H1 (cell line): ENCODE data around the gene CADPS. TPM values are rescaled to one million over a fixed set of nuclear protein-coding genes. Genes with fewer than 3 reads are reported as not detected.

Source experiments
- CTCF ChIA-PET: fragments of 300-600 bp; sonication (Branson Sonifier 250); formaldehyde crosslinking; loops from one replicate; lab custom pipeline; 2021; ENCODE audit not compliant: partially characterized antibody; lab: Charles Lee
- POLR2A ChIA-PET: fragments of 300-600 bp; sonication (Branson Sonifier 250); formaldehyde crosslinking; loops from one replicate; lab custom pipeline; 2021; ENCODE audit warnings: inconsistent platforms; ENCODE audit not compliant: partially characterized antibody; lab: Charles Lee
- DNase-seq, 2 experiments: peaks; one replicate each; pipeline versions ENCODE4 v3.0.0 to v3.0.0-alpha.2; 2010 to 2022; ENCODE audit warnings: low spot score in 2 of 2, low read depth in 1 of 2, mixed read lengths in 1 of 2
- FAIRE-seq: peaks from 2 replicates; lab custom pipeline; 2011; peaks lifted over from hg19 to GRCh38; lab: Jason Lieb, UNC
- H2AFZ ChIP-seq: 2 replicates; pipeline ENCODE4 v1.8.1; 2012; ENCODE audit warnings: low read length, inconsistent platforms
- H2AK5ac ChIP-seq: 2 replicates; pipeline ENCODE4 v1.6.1; 2013; ENCODE audit warnings: low read depth, low read length
- H2BK120ac ChIP-seq: replicated peaks from 2 replicates; pipeline ENCODE3; 2013; ENCODE audit warnings: low read depth, low read length, inconsistent platforms
- H2BK12ac ChIP-seq: 2 replicates; pipeline ENCODE4 v1.6.1; 2013; ENCODE audit warnings: low read depth, low read length
- H2BK15ac ChIP-seq: 2 replicates; pipeline ENCODE4 v1.6.1; 2013; ENCODE audit warnings: low read length
- H2BK20ac ChIP-seq: 2 replicates; pipeline ENCODE4 v1.6.1; 2013; ENCODE audit warnings: low read length
- H2BK5ac ChIP-seq: 2 replicates; pipeline ENCODE4 v1.6.1; 2013; ENCODE audit warnings: low read depth, low read length
- H3K14ac ChIP-seq: 2 replicates; pipeline ENCODE4 v1.6.1; 2013; ENCODE audit warnings: inconsistent platforms; ENCODE audit not compliant: insufficient read length
- H3K18ac ChIP-seq: 2 replicates; pipeline ENCODE4 v1.6.1; 2013; ENCODE audit warnings: low read length; ENCODE audit errors: extremely low read depth
- H3K23ac ChIP-seq: 2 replicates; pipeline ENCODE4 v1.6.1; 2013; ENCODE audit warnings: inconsistent platforms; ENCODE audit not compliant: insufficient read length
- H3K23me2 ChIP-seq: 2 replicates; pipeline ENCODE4 v1.6.1; 2013; ENCODE audit warnings: low read depth, low read length
- H3K27ac ChIP-seq: 2 replicates; pipeline ENCODE4 v1.6.1; 2011; ENCODE audit warnings: low read depth, low read length, inconsistent platforms
- H3K27me3 ChIP-seq, 4 experiments: replicated peaks in 1 of 4; 1 replicate in 1 of 4; 2 replicates in 3 of 4; pipeline versions ENCODE4 v1.6.1 to v1.8.1; 2011 to 2013; ENCODE audit warnings: low read length in 3 of 4, mild to moderate bottlenecking in 3 of 4, inconsistent platforms in 2 of 4, mixed read lengths in 2 of 4, moderate library complexity in 1 of 4; ENCODE audit not compliant: control insufficient read depth in 3 of 4, insufficient read depth in 3 of 4; ENCODE audit errors: extremely low read depth in 1 of 4
- H3K36me3 ChIP-seq, 4 experiments: 2 replicates each; pipeline versions ENCODE4 v1.6.1 to v1.8.1; 2011 to 2013; ENCODE audit warnings: mild to moderate bottlenecking in 4 of 4, low read length in 3 of 4, moderate library complexity in 2 of 4, control low read depth in 1 of 4, inconsistent platforms in 1 of 4; ENCODE audit not compliant: insufficient read depth in 4 of 4, control insufficient read depth in 2 of 4
- H3K4ac ChIP-seq: replicated peaks from 2 replicates; pipeline ENCODE3; 2013; ENCODE audit warnings: low read length, low read depth, mixed read lengths, inconsistent platforms; ENCODE audit not compliant: insufficient read length
- H3K4me1 ChIP-seq, 4 experiments: replicated peaks in 1 of 4; 1 replicate in 1 of 4; 2 replicates in 3 of 4; pipeline versions ENCODE4 v1.6.1 to v1.8.1; 2011 to 2013; ENCODE audit warnings: low read length in 3 of 4, inconsistent platforms in 2 of 4, mixed read lengths in 1 of 4; ENCODE audit not compliant: insufficient read depth in 4 of 4, control insufficient read depth in 3 of 4
- H3K4me2 ChIP-seq, 2 experiments: 2 replicates each; pipeline versions ENCODE4 v1.6.1 to v1.8.1; 2011 to 2013; ENCODE audit warnings: low read depth in 2 of 2, low read length in 2 of 2, control low read depth in 1 of 2, inconsistent platforms in 1 of 2, mild to moderate bottlenecking in 1 of 2; ENCODE audit not compliant: insufficient read depth in 1 of 2
- H3K4me3 ChIP-seq, 4 experiments: fragments of 200-600, 300-600 bp in 1 of 4; sonication (generic), shearing (Covaris generic), sonication (Bioruptor Twin) in 1 of 4; 2 replicates each; pipeline versions ENCODE4 v1.5.1 to v1.8.1; 2011 to 2016; ENCODE audit warnings: low read length in 4 of 4, low read depth in 3 of 4, control low read depth in 2 of 4, inconsistent platforms in 2 of 4, mild to moderate bottlenecking in 2 of 4, mixed read lengths in 1 of 4, moderate library complexity in 1 of 4; ENCODE audit not compliant: insufficient read depth in 2 of 4; ENCODE audit errors: extremely low read depth in 1 of 4
- H3K56ac ChIP-seq: replicated peaks from 2 replicates; pipeline ENCODE3; 2013; ENCODE audit warnings: low read depth, mild to moderate bottlenecking, mixed read lengths, low read length, inconsistent platforms; ENCODE audit not compliant: insufficient read length
- H3K79me1 ChIP-seq: 2 replicates; pipeline ENCODE4 v1.6.1; 2013; ENCODE audit warnings: low read depth, low read length, control low read depth
- H3K79me2 ChIP-seq, 2 experiments: 2 replicates each; pipeline versions ENCODE4 v1.6.1 to v1.8.1; 2012 to 2013; ENCODE audit warnings: low read length in 2 of 2, mild to moderate bottlenecking in 2 of 2, inconsistent platforms in 1 of 2; ENCODE audit not compliant: insufficient read depth in 2 of 2, control insufficient read depth in 1 of 2
- H3K9ac ChIP-seq, 4 experiments: replicated peaks in 1 of 4; 1 replicate in 1 of 4; 2 replicates in 3 of 4; pipeline versions ENCODE4 v1.6.1 to v1.8.1; 2011 to 2013; ENCODE audit warnings: low read depth in 3 of 4, low read length in 3 of 4, control low read depth in 2 of 4, mild to moderate bottlenecking in 2 of 4, moderate library complexity in 2 of 4, inconsistent platforms in 1 of 4; ENCODE audit errors: extremely low read depth in 1 of 4
- H3K9me3 ChIP-seq, 2 experiments: 2 replicates each; pipeline versions ENCODE4 v1.6.1 to v1.8.1; 2012 to 2013; ENCODE audit warnings: mild to moderate bottlenecking in 2 of 2, moderate library complexity in 2 of 2, control low read depth in 1 of 2, inconsistent platforms in 1 of 2, low read depth in 1 of 2, low read length in 1 of 2, mixed read lengths in 1 of 2; ENCODE audit not compliant: insufficient read depth in 2 of 2
- H4K20me1 ChIP-seq, 2 experiments: replicated peaks in 1 of 2; 2 replicates each; pipeline versions ENCODE3 to v1.8.1; 2011 to 2013; ENCODE audit warnings: inconsistent platforms in 2 of 2, low read length in 2 of 2, mild to moderate bottlenecking in 1 of 2; ENCODE audit not compliant: insufficient read depth in 2 of 2, control insufficient read depth in 1 of 2
- H4K5ac ChIP-seq: 2 replicates; pipeline ENCODE4 v1.6.1; 2013; ENCODE audit warnings: low read length, low read depth, mixed read lengths, inconsistent platforms; ENCODE audit not compliant: insufficient read length
- H4K8ac ChIP-seq: 2 replicates; pipeline ENCODE4 v1.8.0; 2013; ENCODE audit warnings: mild to moderate bottlenecking, moderate library complexity, low read length, inconsistent platforms; ENCODE audit not compliant: insufficient read depth; ENCODE audit errors: extremely low read depth
- H4K91ac ChIP-seq: replicated peaks from 2 replicates; pipeline ENCODE3; 2013; ENCODE audit warnings: low read length, mixed read lengths, inconsistent platforms; ENCODE audit not compliant: insufficient read length
- ASH2L ChIP-seq: fragments of 200-600, 300-600 bp; sonication (generic); IDR thresholded peaks from one replicate; pipeline ENCODE4 v1.7.1; 2017; ENCODE audit warnings: low read length
- CBX5 ChIP-seq: fragments of 300-800, 300-1000 bp; sonication (generic); IDR thresholded peaks from 2 replicates; pipeline ENCODE4 v1.7.1; 2016; ENCODE audit warnings: antibody characterized with exemption, low read length, low read depth
- CHD2 ChIP-seq: IDR thresholded peaks from 2 replicates; pipeline ENCODE4 v1.6.1; 2012; ENCODE audit warnings: low read length, improper control_type of control experiment
- CTBP2 ChIP-seq: IDR thresholded peaks from 2 replicates; pipeline ENCODE4 v1.7.0; 2011; ENCODE audit warnings: borderline replicate concordance, mild to moderate bottlenecking, moderate library complexity, mixed read lengths, low read length; ENCODE audit not compliant: insufficient read depth, insufficient read length
- HDAC2 ChIP-seq, 2 experiments: fragments of 300-600 bp in 1 of 2; sonication (generic) in 1 of 2; IDR thresholded peaks; 2 replicates each; pipeline ENCODE4 v1.6.1; 2011 to 2012; ENCODE audit warnings: low read depth in 2 of 2, low read length in 2 of 2, mild to moderate bottlenecking in 2 of 2, moderate library complexity in 2 of 2, borderline replicate concordance in 1 of 2, inconsistent platforms in 1 of 2
- KDM1A ChIP-seq: fragments of 200-600, 300-600 bp; sonication (generic); IDR thresholded peaks from 2 replicates; pipeline ENCODE4 v1.7.1; 2016; ENCODE audit warnings: mild to moderate bottlenecking, low read length, borderline replicate concordance
- POLR2A ChIP-seq, 2 experiments: IDR thresholded peaks; 1 replicate in 1 of 2; 2 replicates in 1 of 2; pipeline ENCODE4 v1.6.1; 2011; ENCODE audit warnings: low read depth in 2 of 2, low read length in 2 of 2, mild to moderate bottlenecking in 2 of 2; ENCODE audit errors: control extremely low read depth in 1 of 2
- RNF2 ChIP-seq: fragments of 200-900, 300-1000 bp; sonication (generic); IDR thresholded peaks from 2 replicates; pipeline ENCODE4 v1.7.1; 2016; ENCODE audit warnings: borderline replicate concordance, low read depth, mild to moderate bottlenecking, antibody characterized with exemption, low read length; ENCODE audit not compliant: poor library complexity, severe bottlenecking; ENCODE audit errors: missing control alignments
- SIN3A ChIP-seq, 2 experiments: IDR thresholded peaks in 1 of 2; conservative IDR thresholded peaks in 1 of 2; 2 replicates each; pipeline ENCODE4 v1.6.1; 2011 to 2012; ENCODE audit warnings: low read length in 2 of 2, improper control_type of control experiment in 1 of 2, low read depth in 1 of 2, mild to moderate bottlenecking in 1 of 2
- SUZ12 ChIP-seq: fragments of 200-600 bp; sonication (generic); IDR thresholded peaks from 2 replicates; pipeline ENCODE4 v1.6.1; 2012; ENCODE audit warnings: mild to moderate bottlenecking, inconsistent platforms, low read length, moderate library complexity, mixed read lengths
- TAF1 ChIP-seq: IDR thresholded peaks from 2 replicates; pipeline ENCODE4 v1.6.1; 2011; ENCODE audit warnings: mild to moderate bottlenecking, low read depth, low read length
- YY1 ChIP-seq: IDR thresholded peaks from 2 replicates; pipeline ENCODE4 v1.6.1; 2011; ENCODE audit warnings: low read depth, mild to moderate bottlenecking, low read length
- WGBS, 2 experiments: shearing (Covaris generic) in 1 of 2; methylation state at CpG; one replicate each; pipeline versions ENCODE4 v1.1.6 to v1.1.7; 2013 to 2015; ENCODE audit warnings: low lambda C conversion rate in 2 of 2, mixed read lengths in 2 of 2, inconsistent platforms in 1 of 2, low coverage in 1 of 2, missing lambda C conversion rate in 1 of 2; ENCODE audit not compliant: insufficient replicate concordance in 2 of 2, insufficient coverage in 1 of 2, insufficient read length in 1 of 2; ENCODE audit errors: extremely low coverage in 1 of 2, missing lambda C conversion rate in 1 of 2; 5-methylcytosine and 5-hydroxymethylcytosine counted together
- polyA plus RNA-seq, 7 experiments: library from polyadenylated mRNA; depleted of rRNA in 3 of 7; stranded (reverse) in 5 of 7; unstranded in 2 of 7; fragments of >200 nt in 5 of 7; fragments of 200-250 nt in 2 of 7; gene quantifications; 1 replicate in 5 of 7; 2 replicates in 1 of 7; 4 replicates in 1 of 7; pipeline versions ENCODE4 v1.2.1 to v1.2.3, GENCODE V29; 2011 to 2013; ENCODE audit warnings: missing spikeins in 2 of 7, mixed read lengths in 2 of 7
- total RNA-seq: library from RNA; stranded (reverse); fragmentation: NEBNext Ultra II Directional; extraction: Animal tissue kit (Norgen Biotek cat#: 25700); gene quantifications from 2 replicates; pipeline ENCODE4 v1.2.1, GENCODE V29; 2021

CADPS gene
- total and polyA plus RNA-seq, 2 of the 8 experiments (the other 6 are each of a cell fraction or from before 2014, with no cell fraction given): 7.1 to 10.2 TPM

GRCh38 chr3:62737449-62737848, 137.8 kb downstream of the CADPS start:
- WGBS, 2 experiments: 93% methylated on average over 3 of the region's 3 CpGs; no CpG with 5 or more reads in 1 of the 2 experiments
- FAIRE-seq: no peak
- no peak overlapping the region for H3K14ac ChIP-seq
- TF ChIP-seq RNF2 (no peak), YY1 (no peak), KDM1A (no peak), CTBP2 (no peak), CBX5 (no peak), SUZ12 (no peak), CHD2 (no peak), POLR2A (IDR thresholded peaks at IDR 0.05; ENCODE audit: control extremely low read depth in 1 of 2, low read depth in 2 of 2, low read length in 2 of 2) (no peak), ASH2L (no peak), TAF1 (no peak), SIN3A (conservative IDR thresholded peaks at IDR 0.05 in 1 of 2, IDR thresholded peaks at IDR 0.05 in 1 of 2; ENCODE audit: low read depth in 1 of 2, low read length in 2 of 2) (no peak), HDAC2 (IDR thresholded peaks at IDR 0.05; ENCODE audit: borderline replicate concordance in 1 of 2, low read depth in 2 of 2, low read length in 2 of 2) (no peak)
- no peaks in the 10 kb centered on the region for H3K79me2 ChIP-seq
- no peak overlapping the region for H2BK120ac ChIP-seq
- H4K5ac ChIP-seq: no peak overlapping the region
- H3K4me1 ChIP-seq: no peaks in the 10 kb centered on the region
- no peak overlapping the region for H3K4ac ChIP-seq
- no peak overlapping the region for H3K27ac ChIP-seq
- H3K79me1 ChIP-seq: no peaks in the 10 kb centered on the region
- no peak overlapping the region for H2BK12ac ChIP-seq
- no peak overlapping the region for H2BK15ac ChIP-seq
- no peak overlapping the region for H4K91ac ChIP-seq
- H3K23me2 ChIP-seq: no peaks in the 10 kb centered on the region
- ChIA-PET CTCF (interaction anchor here (0.7 to 2.0 kb wide), 6 partner anchors 23 to 914 kb away, joined by 3 to 7 read pairs (median 4); no protein-coding TSS in a partner anchor), POLR2A (interaction anchor here (0.7 kb wide), 1 partner anchor 69 kb away, joined by 4 read pairs; no protein-coding TSS in a partner anchor)
- no peak overlapping the region for H2BK20ac ChIP-seq
- H2BK5ac ChIP-seq: no peak overlapping the region
- peaks cover 0 to 6% of the 10 kb centered on the region in 2 experiments; a peak in 1 of 4 replicates for H3K9me3 ChIP-seq
- H2AFZ ChIP-seq: no peak overlapping the region
- DNase-seq: no peak
- no peak overlapping the region for H3K18ac ChIP-seq
- H3K4me2 ChIP-seq: no peak overlapping the region
- H3K4me3 ChIP-seq: no peak overlapping the region
- no peak overlapping the region for H3K56ac ChIP-seq
- H3K27me3 ChIP-seq: no peaks in the 10 kb centered on the region
- no peak overlapping the region for H3K9ac ChIP-seq
- no peaks in the 10 kb centered on the region for H3K36me3 ChIP-seq
- H4K20me1 ChIP-seq: no peaks in the 10 kb centered on the region
- H2AK5ac ChIP-seq: no peak overlapping the region
- no peak overlapping the region for H4K8ac ChIP-seq
- H3K23ac ChIP-seq: no peak overlapping the region
